GM21529 (cell line): Measurements from ENCODE around the gene MAS1L.
"Not testable (repeated sequence)": the region's sequence is repeated elsewhere in the genome, so short reads cannot be mapped to it uniquely, and the experiment has no call there.

Source experiments
- ATAC-seq: cut with Tn5 transposase; IDR thresholded peaks from one replicate; pipeline ENCODE4 v1.9.1; 2021; ENCODE audit not compliant: unreplicated experiment

MAS1L gene

DNA sequence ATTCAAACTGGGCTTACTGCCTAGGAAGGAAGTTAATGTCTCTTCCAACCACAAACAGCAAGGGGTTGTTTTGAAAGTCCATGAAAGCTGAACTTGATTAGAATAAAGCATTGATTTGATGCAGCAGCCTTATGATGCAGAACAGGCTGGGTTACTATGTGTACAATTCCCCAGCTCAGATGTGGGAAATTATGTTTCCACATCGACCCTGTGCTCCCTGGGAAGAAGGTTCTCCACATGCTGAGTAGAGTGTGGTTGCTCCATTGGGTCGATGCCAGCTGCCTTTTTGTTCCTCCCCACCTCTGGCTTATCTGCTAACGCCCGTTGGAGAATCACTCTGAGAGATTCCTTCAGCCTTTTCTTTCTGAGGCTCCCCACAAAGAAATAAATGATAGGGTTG lies 1.2 kb downstream of the MAS1L start:
- no peak for ATAC-seq

DNA sequence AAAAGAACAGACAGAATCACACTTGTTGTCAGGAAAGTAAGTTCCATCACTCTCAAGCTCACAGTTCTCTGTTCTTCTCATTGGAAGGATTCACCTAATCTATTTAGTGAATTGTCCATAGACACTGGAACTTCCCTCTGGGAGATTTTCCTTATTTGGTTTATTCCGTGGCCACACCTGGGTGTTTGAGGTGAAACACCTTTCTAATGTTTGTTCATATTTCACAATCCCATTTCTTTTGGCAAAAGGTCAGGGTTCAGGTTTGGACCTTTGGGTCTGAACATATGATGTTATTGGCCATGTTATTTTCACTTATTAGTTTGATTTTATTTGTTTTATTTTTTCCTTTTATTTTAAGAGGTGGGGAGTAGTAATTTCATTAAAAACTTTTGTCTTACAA lies 4.0 kb downstream of the MAS1L start:
- ATAC-seq = no peak

DNA sequence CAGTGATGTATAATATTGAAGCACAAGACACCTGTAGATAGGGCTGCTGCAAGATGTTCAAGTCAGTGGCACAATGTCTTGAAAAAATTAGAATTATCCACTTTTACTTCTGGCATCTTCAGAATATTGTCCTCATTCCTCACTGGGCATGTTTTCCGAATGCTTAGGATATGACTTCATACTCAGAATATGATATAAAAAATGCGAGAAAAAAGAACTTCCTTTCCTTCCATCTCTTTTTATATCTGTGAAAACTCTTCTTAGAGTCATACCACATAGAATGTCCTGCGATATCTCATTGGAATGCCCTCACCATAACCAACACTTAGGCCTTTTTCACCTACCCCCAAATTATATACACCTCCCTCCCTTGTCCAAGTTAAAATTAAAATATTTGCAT lies 4.6 kb downstream of the MAS1L start:
- no peak for ATAC-seq

DNA sequence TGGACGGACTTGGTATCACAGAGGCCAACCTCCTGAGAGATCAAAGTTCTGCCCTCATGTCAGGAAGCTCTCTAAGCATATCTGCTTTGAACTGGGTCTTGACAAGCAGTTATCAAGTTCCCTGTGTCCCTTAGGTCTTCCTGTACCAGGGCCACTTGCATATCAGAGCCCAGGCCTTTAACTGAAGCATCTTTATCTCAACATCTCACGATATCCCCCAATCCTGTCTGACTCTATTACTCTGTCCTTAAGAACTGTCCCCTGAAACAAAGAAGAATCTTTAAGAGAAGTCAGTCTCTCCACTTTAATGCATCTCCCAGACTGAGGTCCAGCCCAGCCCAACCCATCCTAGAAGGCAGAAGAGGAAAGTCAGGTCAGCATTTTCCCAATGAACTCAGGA lies 8.2 kb downstream of the MAS1L start:
- no peak for ATAC-seq

DNA sequence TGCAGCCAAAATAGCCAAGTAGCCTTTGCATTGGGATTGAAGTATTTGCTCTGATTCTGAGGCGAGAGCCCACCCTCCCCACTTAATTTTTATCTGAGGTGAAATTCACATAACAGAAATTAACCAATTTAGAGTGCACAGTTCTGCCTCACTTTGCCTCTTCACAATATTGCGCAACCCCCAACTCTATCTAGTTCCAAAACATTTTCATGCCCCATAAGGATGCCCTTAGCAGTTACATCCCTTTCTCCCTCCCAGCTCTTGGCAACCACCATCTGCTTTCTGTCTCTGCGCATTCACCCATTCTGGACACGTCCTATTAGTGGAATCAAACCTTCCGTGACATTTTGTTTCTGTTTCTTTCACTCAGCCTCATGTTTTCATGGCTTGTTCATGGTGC lies 9.0 kb downstream of the MAS1L start:
- ATAC-seq = no peak

DNA sequence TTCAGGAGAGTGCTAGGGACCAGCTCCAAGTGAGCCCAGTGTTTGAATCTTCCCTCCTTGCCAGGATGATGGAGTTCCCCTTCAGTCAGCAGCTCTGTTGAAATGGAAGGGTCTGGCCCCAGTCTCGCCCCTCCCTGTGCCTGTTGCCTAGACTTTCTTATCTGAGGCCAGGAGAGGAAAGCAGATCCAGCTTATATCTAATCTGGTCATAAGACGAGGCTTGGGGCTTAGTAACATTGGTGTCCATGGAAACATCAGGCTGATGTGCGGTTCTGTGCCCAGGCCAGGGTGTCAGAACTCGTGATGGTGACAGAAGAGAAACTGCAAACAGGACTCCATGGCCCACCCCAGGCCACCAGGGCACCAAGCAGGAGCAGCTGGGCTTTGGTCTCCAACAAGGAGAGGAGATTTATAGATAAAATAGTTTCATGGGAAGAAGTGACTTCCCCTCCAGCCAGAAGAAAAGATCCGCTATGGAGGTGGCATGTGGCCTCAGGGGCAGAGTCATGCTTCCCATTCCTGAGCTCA lies 9.8 kb downstream of the MAS1L start:
- no peak for ATAC-seq

DNA sequence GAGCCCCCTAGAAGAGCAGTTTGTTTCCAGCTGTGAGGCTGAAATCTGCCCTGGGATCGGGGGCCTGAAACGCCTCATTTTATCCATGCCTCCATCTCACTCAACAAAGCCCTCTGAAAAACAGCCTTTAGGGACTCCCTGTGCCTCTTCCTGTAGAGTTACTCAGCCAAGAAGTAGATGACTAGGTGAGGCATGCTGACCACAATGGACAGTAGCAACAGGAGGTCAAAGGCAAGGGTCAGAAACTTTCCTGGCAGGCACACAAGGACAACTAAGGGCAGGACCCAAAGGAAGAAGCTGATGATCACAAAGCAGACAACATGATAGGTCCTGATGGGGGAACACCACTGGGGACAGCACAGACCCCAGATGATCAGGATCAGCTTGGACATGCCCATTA lies 12.8 kb downstream of the MAS1L start:
- no peak for ATAC-seq

DNA sequence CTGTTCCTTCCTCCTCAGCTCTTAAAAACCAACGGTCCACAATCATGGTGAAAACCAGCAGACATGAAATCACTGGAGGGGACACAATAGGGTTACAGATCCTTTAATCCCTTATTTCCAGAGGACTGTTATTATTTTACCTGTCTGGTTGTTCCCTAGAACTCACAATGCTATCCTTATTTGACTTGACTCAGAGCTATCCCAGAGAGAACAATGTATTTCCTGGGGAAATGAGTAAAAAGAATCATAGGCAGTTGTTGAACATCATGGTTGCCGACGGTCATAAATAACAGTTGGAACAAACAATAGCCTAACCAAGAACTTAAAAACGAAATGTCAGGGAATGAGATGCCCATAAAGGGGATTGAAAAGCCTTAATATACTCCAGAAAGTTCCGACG lies 21.5 kb downstream of the MAS1L start:
- ATAC-seq = no peak

DNA sequence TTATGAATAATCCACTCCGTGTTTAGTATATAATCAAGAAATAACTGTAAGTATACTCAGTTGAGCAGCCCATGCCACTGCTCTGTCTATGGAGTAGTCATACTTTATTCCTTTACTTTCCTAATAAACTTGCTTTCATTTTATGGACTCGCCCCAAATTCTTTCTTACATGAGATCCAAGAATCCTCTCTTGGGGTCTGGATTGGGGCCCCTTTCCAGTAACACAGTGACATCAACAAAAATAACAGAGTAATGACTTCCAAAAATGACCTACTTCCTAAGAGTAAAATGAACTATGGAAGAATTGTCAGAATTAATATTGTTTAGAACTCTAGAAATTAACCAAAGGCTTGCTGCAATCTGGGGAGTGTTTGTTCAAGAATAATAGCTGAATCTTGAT lies 22.0 kb downstream of the MAS1L start:
- no peak for ATAC-seq

DNA sequence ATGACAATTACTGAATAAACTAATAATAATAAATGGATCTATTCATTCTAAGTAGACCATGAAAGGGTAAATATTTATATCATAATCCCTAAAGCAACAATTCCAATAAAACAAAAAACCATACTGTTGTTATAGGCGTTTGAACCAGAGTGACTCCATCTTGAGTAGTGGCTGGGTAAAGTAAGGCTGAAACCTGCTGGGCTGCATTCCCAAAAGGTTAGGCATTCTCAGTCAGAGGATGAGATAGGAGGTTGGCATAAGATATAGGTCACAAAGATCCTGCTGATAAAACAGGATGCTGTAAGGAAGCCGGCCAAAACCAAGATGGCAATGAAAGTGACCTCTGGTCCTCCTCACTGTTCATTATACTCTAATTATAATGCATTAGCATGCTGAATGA lies 22.5 kb downstream of the MAS1L start:
- no peak for ATAC-seq

DNA sequence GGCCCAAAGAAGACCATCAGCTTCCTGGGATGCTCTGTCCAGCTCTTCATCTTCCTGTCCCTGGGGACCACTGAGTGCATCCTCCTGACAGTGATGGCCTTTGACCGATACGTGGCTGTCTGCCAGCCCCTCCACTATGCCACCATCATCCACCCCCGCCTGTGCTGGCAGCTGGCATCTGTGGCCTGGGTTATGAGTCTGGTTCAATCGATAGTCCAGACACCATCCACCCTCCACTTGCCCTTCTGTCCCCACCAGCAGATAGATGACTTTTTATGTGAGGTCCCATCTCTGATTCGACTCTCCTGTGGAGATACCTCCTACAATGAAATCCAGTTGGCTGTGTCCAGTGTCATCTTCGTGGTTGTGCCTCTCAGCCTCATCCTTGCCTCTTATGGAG lies 25.7 kb downstream of the MAS1L start:
- no peak for ATAC-seq

DNA sequence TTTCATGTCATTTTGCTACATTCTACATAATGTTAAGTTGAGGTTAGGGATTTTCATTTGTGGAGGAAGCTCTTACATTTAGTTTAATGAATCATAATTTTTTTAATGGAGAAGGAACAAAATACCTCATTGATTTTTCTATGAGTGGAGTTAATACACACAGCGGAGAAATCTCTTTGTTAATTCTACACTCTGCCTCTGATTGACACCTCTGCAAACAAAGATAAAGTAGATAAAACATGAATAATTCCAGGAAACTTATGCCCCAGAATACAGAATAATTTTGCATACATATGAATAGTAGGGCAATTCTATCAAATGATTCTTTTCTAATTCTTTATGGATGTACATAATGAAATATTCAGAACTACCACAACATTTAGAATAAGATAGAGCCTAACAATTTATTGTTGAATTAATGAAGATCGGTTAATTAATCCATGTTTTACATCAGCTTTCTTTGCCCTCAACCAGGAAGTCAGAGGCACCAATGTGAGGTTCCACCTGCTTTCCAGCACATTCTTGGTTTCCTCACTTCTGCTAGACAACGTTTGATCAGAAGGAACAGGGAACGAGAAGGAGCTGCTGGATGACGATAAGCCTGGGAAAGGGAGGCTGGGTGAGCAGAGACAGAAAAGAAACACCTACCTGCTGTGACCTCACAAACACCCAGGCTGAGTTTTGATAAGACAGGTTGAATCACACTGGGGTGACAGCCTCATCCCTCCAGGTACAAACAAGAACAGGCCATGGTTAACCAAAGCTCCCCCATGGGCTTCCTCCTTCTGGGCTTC lies 26.5 kb downstream of the MAS1L start:
- no peak for ATAC-seq

DNA sequence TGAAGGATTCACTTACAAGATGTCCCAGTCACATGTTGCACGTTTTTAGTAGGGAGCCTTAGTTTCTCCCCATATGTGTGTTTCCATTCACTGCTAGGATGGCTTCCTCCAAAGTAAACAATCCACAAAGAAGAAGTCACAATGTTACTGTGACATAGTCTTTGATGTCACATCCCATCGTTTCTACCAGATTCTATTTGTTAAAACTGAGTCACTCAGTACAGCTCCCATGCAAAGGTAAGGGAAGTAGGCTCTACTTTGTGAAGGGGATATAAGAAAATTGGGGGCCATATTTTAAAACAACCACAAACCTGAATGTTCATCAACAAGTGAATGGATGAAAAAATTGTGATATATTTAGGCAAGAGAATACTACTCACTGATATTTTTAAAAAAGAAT lies 30.8 kb downstream of the MAS1L start, which contains the start of the genes OR11A1 and OR2H1:
TSS of gene OR11A1 (minus strand) at position 101 of the 400 bp plus-strand sequence. CDS start 29,430 bp downstream, outside the sequence.
TSS of gene OR2H1 (plus strand) at position 185 of the 400 bp plus-strand sequence. CDS start 4,615 bp downstream, outside the sequence.
- ATAC-seq = no peak

DNA sequence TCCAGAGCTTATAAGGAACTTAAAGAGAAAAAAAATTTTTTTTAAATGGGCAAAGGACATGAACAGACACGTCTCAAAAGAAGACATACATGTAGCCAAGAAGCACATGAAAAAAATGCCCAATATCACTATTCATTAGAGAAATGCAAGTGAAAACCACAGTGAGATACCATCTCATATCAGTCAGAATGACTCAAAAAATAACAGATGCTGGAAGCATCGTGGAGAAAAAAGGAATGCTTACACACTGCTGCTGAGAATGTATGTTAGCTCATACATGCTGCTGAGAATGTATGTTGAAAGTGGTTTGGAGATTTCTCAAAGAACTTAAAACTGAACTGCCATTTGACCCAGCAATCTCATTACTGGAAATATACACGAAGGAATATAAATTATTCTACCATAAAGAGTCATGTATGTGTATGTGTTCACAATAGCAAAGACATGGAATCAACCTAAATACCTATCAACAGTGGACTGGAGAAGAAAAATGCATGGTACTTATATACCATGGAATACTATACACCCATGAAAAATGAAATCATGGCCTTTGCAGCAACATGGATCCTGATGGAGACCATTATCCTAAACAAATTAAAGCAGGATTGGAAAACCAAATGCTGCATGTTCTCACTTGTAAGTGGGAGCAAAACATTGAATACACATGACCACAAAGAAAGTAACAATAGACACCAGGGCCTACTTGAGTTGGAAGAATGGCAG lies 36.1 kb downstream of the MAS1L start:
- no peak for ATAC-seq

DNA sequence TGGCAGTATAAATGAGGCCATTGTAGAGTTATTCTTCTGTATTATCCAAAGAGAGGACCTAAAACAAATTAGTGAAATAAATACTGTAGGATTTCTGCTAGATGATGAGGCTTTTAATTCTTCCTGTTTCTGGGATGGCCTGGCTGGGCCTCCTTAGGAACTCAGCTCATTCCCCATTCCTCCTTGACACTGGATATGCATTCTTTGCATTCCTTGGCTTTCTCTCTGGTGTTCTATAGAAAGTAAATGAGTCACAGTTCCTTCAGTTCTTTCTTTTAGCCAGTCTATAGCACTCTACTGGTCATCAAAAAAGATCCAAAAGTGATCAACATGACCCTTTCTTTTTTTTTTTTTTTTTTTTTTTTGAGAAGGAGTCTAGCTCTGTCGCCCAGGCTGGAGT lies 40.1 kb downstream of the MAS1L start:
- no peak for ATAC-seq

DNA sequence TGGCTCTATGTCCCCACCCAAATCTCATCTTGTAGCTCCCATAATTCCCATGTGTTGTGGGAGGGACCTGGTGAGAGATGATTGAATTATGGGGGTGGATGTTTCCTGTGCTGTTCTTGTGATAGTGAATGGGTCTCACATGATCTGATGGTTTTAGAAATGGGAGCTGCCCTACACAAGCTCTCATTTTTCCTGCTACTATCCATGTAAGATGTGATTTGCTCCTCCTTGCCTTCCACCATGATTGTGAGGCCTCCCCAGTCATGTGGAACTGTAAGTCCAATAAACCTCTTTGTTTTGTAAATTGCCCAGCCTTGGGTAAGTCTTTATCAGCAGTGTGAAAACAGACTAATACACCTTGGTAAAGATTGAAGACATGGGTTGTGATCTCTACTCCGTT lies 43.7 kb downstream of the MAS1L start:
- not testable (repeated sequence) for ATAC-seq

DNA sequence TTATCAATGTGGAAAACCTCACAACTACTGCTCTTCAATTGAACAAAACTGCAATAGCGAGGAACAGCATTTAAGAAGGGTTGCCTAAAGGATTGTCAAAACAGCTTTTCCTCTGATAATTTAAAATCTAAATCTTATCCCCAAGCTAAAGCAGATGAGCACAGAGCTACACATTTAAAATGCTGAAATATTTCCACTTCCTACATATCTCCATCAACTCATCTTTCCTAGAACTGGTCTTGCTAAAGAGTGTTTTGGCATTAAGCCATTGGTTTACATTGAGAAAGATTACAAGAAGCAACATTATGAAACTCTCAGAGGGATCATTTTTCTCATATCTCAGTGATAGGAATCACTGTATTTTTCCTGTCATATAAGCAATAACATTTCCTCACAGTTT lies 45.0 kb downstream of the MAS1L start:
- no peak for ATAC-seq

DNA sequence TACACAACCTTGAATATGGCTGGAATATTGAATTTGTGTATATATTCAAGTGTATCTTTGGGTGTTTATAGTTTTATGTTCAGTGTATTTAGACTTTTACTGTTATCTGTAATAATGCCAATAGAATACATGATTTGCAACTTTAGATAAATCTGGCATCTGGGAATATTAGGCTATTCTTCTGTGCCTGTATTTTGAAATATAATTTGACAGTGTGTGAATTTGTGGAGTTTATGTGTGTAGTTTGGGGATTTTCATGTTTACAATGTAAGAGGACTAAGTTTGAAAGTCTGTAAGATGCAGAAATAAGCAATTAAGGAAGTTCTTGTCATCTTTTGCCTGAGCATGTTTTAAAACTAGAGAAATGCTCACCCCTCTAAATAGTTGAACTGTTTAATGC lies 48.8 kb downstream of the MAS1L start, which contains the start of gene OR10C1:
TSS of gene OR10C1 (plus strand) at position 301 of the 400 bp plus-strand sequence. CDS start 710 bp downstream, outside the sequence.
- ATAC-seq = no peak

DNA sequence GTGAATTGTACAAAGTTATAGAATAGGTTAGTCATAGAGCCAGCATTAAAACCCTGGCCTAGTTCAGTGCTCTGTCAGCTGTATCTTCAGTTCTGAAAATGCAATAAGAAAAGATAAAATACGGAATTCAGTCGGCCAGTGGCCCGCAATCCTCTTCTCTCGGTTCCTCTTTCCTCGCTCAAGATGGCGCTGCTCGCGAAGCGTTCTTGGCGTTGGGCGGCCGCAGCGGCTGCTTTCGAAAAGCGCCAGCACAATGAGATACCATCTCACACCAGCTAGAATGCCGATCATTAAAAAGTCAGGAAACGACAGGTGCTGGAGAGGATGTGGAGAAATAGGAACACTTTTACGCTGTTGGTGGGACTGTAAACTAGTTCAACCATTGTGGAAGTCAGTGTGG lies 51.0 kb downstream of the MAS1L start:
- ATAC-seq = not testable (repeated sequence)
